Measurements from ENCODE around the gene VASH1.

- TF ChIP-seq GATA2 (IDR thresholded peaks at IDR 0.05; ENCODE audit: low read depth, low read length): no peak
- no peak for TF ChIP-seq GATA3 (IDR thresholded peaks at IDR 0.05; ENCODE audit: low read depth, low read length)
Observed at GRCh38 chr14:76775695-76776427, 14.6 kb downstream of the VASH1 start.
